HepG2 (cell line): Measurements from ENCODE around the gene COX4I2. TPM values are rescaled to one million over a fixed set of nuclear protein-coding genes. Genes with fewer than 3 reads are reported as not detected.

Experiments used
- CHD4 ChIP-seq: fragments of 200-600 bp; sonication (generic); IDR thresholded peaks from 2 replicates; pipeline ENCODE4 v1.7.0; 2017; ENCODE audit warnings: mild to moderate bottlenecking, low read length, borderline replicate concordance
- CREB1 ChIP-seq, 2 experiments: fragments of 450-650 bp in 1 of 2; IDR thresholded peaks; 2 replicates each; pipeline ENCODE4 v1.6.1; 2016 to 2017; ENCODE audit warnings: control low read depth in 1 of 2, mild to moderate bottlenecking in 1 of 2, missing compliant biosample characterization in 1 of 2, missing genetic modification characterization in 1 of 2
- EHMT2 ChIP-seq: fragments of 200-600 bp; sonication (generic); IDR thresholded peaks from 2 replicates; pipeline ENCODE4 v1.7.0; 2017; ENCODE audit warnings: antibody characterized with exemption, low read depth, low read length, borderline replicate concordance
- FOXC1 ChIP-seq: sonication (generic); formaldehyde crosslinking; IDR thresholded peaks from 2 replicates; pipeline ENCODE4 v1.8.0; 2022; ENCODE audit warnings: mild to moderate bottlenecking, missing genetic modification reagents, borderline replicate concordance
- GABPB1 ChIP-seq: IDR thresholded peaks from 2 replicates; pipeline ENCODE4 v1.6.1; 2016; ENCODE audit warnings: mild to moderate bottlenecking, missing genetic modification reagents, moderate library complexity, missing compliant biosample characterization
- GLI4 ChIP-seq: sonication (generic); formaldehyde crosslinking; IDR thresholded peaks from 2 replicates; pipeline ENCODE4 v1.5.1; 2020; ENCODE audit warnings: missing genetic modification reagents, mild to moderate bottlenecking, moderate library complexity, borderline replicate concordance
- ISX ChIP-seq: sonication (generic); formaldehyde crosslinking; conservative IDR thresholded peaks from 2 replicates; pipeline ENCODE4 v1.5.0; 2020; ENCODE audit warnings: missing genetic modification reagents
- KAT2B ChIP-seq: fragments of 150-350 bp; IDR thresholded peaks from 2 replicates; pipeline ENCODE4 v1.6.1; 2014; ENCODE audit warnings: low read depth, low read length, borderline replicate concordance
- KDM6A ChIP-seq: IDR thresholded peaks from 2 replicates; pipeline ENCODE4 v1.6.1; 2016; ENCODE audit warnings: low read depth
- MIER3 ChIP-seq: IDR thresholded peaks from 2 replicates; pipeline ENCODE4 v1.6.1; 2016; ENCODE audit warnings: missing compliant biosample characterization, borderline replicate concordance
- NR2F1 ChIP-seq, 2 experiments: fragments of 450-650 bp in 1 of 2; formaldehyde crosslinking in 1 of 2; IDR thresholded peaks; 2 replicates each; pipeline versions ENCODE4 v1.5.0 to v1.6.1; 2016 to 2020; ENCODE audit warnings: mild to moderate bottlenecking in 1 of 2, missing compliant biosample characterization in 1 of 2, missing genetic modification reagents in 1 of 2, moderate library complexity in 1 of 2
- PRDM15 ChIP-seq: sonication (generic); formaldehyde crosslinking; IDR thresholded peaks from 2 replicates; pipeline ENCODE4 v1.4.0; 2020; ENCODE audit warnings: missing genetic modification reagents
- SAFB2 ChIP-seq: sonication (generic); formaldehyde crosslinking; IDR thresholded peaks from 2 replicates; pipeline ENCODE4 v1.5.1; 2020; ENCODE audit warnings: missing genetic modification reagents, low read depth, mild to moderate bottlenecking, borderline replicate concordance
- SMAD1 ChIP-seq: sonication (generic); formaldehyde crosslinking; IDR thresholded peaks from 2 replicates; pipeline ENCODE4 v1.4.0; 2020; ENCODE audit warnings: missing genetic modification reagents, low read depth, mild to moderate bottlenecking, borderline replicate concordance
- ZBTB21 ChIP-seq: sonication (generic); formaldehyde crosslinking; IDR thresholded peaks from 2 replicates; pipeline ENCODE4 v1.4.0; 2020; ENCODE audit warnings: missing genetic modification reagents
- ZNF343 ChIP-seq: sonication (generic); formaldehyde crosslinking; IDR thresholded peaks from 2 replicates; pipeline ENCODE4 v1.4.0; 2020; ENCODE audit warnings: mild to moderate bottlenecking, missing genetic modification reagents
- ZNF777 ChIP-seq: sonication (generic); formaldehyde crosslinking; IDR thresholded peaks from 2 replicates; pipeline ENCODE4 v1.4.0; 2020; ENCODE audit warnings: missing genetic modification reagents
- polyA plus RNA-seq, 8 experiments: library from polyadenylated mRNA; depleted of rRNA in 3 of 8; stranded (reverse) in 7 of 8; unstranded in 1 of 8; fragments of >200 nt; fragmentation: Illumina TruSeq in 4 of 8; extraction: Trizol in 4 of 8; gene quantifications; 2 replicates each; pipeline versions ENCODE4 v1.2.1 to v1.2.3, GENCODE V29; 2011 to 2016; ENCODE audit warnings: low read depth in 4 of 8, missing spikeins in 1 of 8, mixed read lengths in 1 of 8; ENCODE audit not compliant: insufficient read depth in 1 of 8
- total RNA-seq, 5 experiments: library from RNA; depleted of rRNA; stranded (reverse); fragments of >200 nt; fragmentation: Illumina TruSeq; extraction: Trizol; gene quantifications; 2 replicates each; pipeline ENCODE4 v1.2.3, GENCODE V29; 2016; ENCODE audit warnings: low read depth in 1 of 5
- TF ChIP-seq, protein P1 (sequence below): sonication (generic); formaldehyde crosslinking; IDR thresholded peaks from 2 replicates; pipeline ENCODE4 v1.8.0; 2022; ENCODE audit warnings: missing genetic modification reagents, mild to moderate bottlenecking, inconsistent platforms, borderline replicate concordance
- TF ChIP-seq, protein P2 (sequence below): sonication (generic); formaldehyde crosslinking; IDR thresholded peaks from 2 replicates; pipeline ENCODE4 v1.8.1; 2023; ENCODE audit warnings: missing genetic modification reagents, mild to moderate bottlenecking, borderline replicate concordance
- TF ChIP-seq, protein P3 (sequence below): sonication (generic); formaldehyde crosslinking; IDR thresholded peaks from 2 replicates; pipeline ENCODE4 v1.9.0; 2021; ENCODE audit warnings: missing genetic modification reagents, borderline replicate concordance

Gene COX4I2
- total and polyA plus RNA-seq, 2 of the 13 experiments (the other 11 are each of a cell fraction or from before 2014, with no cell fraction given): 1.1 TPM; not detected in 1

DNA sequence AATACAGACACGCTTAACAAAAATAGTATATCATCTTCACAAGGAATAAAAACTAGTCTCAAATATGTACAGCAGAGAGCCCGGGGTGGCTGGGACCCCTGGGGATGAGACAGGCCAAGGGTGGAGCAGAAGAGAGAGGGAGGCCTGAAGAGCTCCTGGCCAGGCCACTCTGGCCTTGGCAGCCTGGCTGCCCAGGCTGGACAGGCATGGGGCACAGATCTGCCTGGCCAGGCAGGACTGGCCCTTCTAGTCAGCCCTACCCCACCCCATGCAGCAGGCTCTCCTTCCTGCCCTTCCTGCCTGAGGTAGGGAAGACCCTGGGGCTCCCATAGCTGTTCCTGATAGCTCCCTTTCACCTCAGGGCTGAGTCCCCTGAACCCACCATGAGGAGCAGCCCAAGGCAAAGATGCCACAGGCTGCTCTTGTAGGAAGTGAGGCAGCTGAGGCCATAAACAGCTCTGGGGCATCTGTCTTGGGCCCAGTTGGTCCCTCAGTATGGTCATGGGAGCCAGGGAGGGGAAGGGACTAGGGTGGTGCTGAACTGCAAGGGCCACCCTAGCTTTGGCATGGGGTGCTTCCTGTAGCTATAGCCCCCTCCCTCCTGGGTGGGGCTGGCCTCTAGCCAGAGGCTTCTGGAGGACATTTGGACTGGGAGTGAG, 27.1 kb downstream of the COX4I2 start (continued):
- TF ChIP-seq ISX (CRISPR knock-in tag): peak; percentile 23; the same call in 1 of the 2 replicates
- TF ChIP-seq PRDM15 (CRISPR knock-in tag): 0 out of 2 replicates have a peak, but pooled peaks have one; percentile 48
- peak; percentile 19; the same call in 1 of the 2 replicates for TF ChIP-seq GABPB1 (CRISPR knock-in tag)
- TF ChIP-seq SMAD1 (CRISPR knock-in tag): peak; percentile 47; the same call in 1 of the 2 replicates
- TF ChIP-seq NR2F1 (CRISPR knock-in tag; IDR thresholded peaks at IDR 0.05): 0 out of 4 replicates have a peak, but pooled peaks of 1 of the 2 experiments have one; percentile 2
- TF ChIP-seq ZBTB21: 0 out of 2 replicates have a peak, but pooled peaks have one; percentile 11
- no peak for TF ChIP-seq EHMT2
- TF ChIP-seq, protein P1, sequence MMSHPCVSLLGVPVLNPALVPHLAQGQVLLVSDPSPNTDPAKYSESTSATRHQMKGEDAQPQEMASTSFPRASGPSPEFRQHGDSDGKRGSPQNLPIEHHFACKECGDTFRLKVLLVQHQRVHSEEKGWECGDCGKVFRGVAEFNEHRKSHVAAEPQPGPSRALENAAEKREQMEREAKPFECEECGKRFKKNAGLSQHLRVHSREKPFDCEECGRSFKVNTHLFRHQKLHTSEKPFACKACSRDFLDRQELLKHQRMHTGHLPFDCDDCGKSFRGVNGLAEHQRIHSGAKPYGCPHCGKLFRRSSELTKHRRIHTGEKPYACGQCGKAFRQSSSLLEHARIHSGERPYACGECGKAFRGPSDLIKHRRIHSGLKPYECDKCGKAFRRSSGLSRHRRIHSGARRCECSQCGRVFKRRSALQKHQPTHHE: 0 out of 2 replicates have a peak, but pooled peaks have one; percentile 23
- TF ChIP-seq, protein P2, sequence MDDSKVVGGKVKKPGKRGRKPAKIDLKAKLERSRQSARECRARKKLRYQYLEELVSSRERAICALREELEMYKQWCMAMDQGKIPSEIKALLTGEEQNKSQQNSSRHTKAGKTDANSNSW (CRISPR knock-in tag): 0 out of 2 replicates have a peak, but pooled peaks have one; percentile 49
- 0 out of 2 replicates have a peak, but pooled peaks have one; percentile 26 for TF ChIP-seq FOXC1
- TF ChIP-seq ZNF343 (CRISPR knock-in tag): peak; percentile 82; the same call in 1 of the 2 replicates
- TF ChIP-seq, protein P3, sequence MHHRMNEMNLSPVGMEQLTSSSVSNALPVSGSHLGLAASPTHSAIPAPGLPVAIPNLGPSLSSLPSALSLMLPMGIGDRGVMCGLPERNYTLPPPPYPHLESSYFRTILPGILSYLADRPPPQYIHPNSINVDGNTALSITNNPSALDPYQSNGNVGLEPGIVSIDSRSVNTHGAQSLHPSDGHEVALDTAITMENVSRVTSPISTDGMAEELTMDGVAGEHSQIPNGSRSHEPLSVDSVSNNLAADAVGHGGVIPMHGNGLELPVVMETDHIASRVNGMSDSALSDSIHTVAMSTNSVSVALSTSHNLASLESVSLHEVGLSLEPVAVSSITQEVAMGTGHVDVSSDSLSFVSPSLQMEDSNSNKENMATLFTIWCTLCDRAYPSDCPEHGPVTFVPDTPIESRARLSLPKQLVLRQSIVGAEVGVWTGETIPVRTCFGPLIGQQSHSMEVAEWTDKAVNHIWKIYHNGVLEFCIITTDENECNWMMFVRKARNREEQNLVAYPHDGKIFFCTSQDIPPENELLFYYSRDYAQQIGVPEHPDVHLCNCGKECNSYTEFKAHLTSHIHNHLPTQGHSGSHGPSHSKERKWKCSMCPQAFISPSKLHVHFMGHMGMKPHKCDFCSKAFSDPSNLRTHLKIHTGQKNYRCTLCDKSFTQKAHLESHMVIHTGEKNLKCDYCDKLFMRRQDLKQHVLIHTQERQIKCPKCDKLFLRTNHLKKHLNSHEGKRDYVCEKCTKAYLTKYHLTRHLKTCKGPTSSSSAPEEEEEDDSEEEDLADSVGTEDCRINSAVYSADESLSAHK: no peak
- no peak for TF ChIP-seq KDM6A (CRISPR knock-in tag)
- TF ChIP-seq CREB1 (IDR thresholded peaks at IDR 0.05): no peak
- no peak for TF ChIP-seq CREB1 (CRISPR knock-in tag; IDR thresholded peaks at IDR 0.05)
- TF ChIP-seq ZNF777 (CRISPR knock-in tag): 0 out of 2 replicates have a peak, but pooled peaks have one; percentile 7
- 0 out of 2 replicates have a peak, but pooled peaks have one; percentile 54 for TF ChIP-seq GLI4
- TF ChIP-seq KAT2B: no peak
- peak; percentile 43; the same call in 1 of the 2 replicates for TF ChIP-seq SAFB2 (CRISPR knock-in tag)
- 0 out of 2 replicates have a peak, but pooled peaks have one; percentile 15 for TF ChIP-seq CHD4
- TF ChIP-seq MIER3 (CRISPR knock-in tag): no peak
